Heart left ventricle (tissue), 13 donors: ENCODE data around the gene BCR.

Experiments used
- CTCF ChIP-seq, 12 donors: fragments of 200-600 bp; sonication (generic) in 4 of 12; IDR thresholded peaks; one replicate each; pipeline versions ENCODE4 v1.5.0 to v1.8.0; 2018 to 2022; ENCODE audit warnings: antibody characterized with exemption in 12 of 12, mild to moderate bottlenecking in 5 of 12
- POLR2A ChIP-seq, 2 donors: fragments of 450-650 bp; IDR thresholded peaks; one replicate each; pipeline ENCODE4 v1.6.1; 2017; ENCODE audit warnings: antibody characterized with exemption in 2 of 2, mild to moderate bottlenecking in 2 of 2, moderate library complexity in 2 of 2
- donor health status: ischemic (EF 13 %, LVEDD 7.1; RV severe dilation, severe dysfunction).
- donor health status: DM: no; HTN: yes; CAD: no.
- donor health status: DM: no; HTN: no; CAD: no.
- donor health status: ischemic (EF 25% LVEDD 6.9; RV normal size, moderate dysfunction).
- donor health status: ischemic (EF 25% LVEDD 5.7; RV mildly dilated, moderate dysfunction).
- donor health status: ischemic (EF 35%, LVEDD 5.7; RV mildly dilated, moderate dysfunction).
- donor health status: nonischemic (EF 11% LVEDD 7.7; RV severe dilation, severe dysfunction).
- donor health status: DM: yes; HTN: yes; CAD: no.
- donor health status: PGD.
- donor health status: ischemic (EF 29% LVEDD 5.4; RV normal size, mild dysfunction).
- donor health status: nonischemic (EF 23%, LVEDD 6.1; RV moderate dilation, normal function).

GRCh38 chr22:23154461-23154860 lies 25.8 kb upstream of the BCR start:
- TF ChIP-seq CTCF (IDR thresholded peaks at IDR 0.05) (no peak), POLR2A (IDR thresholded peaks at IDR 0.05) (no peak)
